AG20443 (cell line): ENCODE data around the gene SPTSSB.
A peak's percentile ranks its signal among the peaks of the same experiment; 100 is the strongest.

Source experiments
- DNase-seq: peaks from one replicate; pipeline ENCODE4 v3.0.0; 2012; ENCODE audit warnings: low spot score, mixed read lengths

The SPTSSB gene

GRCh38 chr3:161390200-161390599 is 18.9 kb upstream of the SPTSSB start:
- DNase-seq = no peak

DNA sequence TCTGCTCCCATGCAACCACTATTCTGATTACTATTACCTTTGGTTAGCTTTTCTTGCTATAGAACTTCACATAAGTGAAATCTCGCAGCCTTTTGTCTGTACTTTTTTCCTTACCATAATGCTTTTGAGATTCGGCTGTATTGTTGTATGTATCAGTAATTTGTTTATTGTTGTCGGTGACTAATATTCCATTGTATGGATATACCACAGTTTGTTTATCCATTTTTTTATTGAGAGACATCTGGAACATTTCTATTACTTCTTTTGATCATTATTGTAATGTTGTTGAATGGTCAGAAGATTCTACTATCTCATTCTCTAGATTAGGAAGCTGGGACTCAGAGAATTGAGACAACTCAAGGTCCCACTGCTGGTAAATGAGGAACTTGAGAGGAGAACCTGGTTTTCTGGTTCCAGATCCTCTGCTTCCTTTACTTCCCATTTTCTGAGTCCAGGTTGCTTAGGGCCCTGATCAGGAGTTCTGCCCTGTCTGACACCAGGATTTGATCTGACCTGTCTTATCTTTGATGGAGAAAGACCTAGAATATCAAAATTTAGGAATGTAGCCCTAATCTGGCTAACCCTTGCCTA is 18.2 kb upstream of the SPTSSB start:
- no peak for DNase-seq

DNA sequence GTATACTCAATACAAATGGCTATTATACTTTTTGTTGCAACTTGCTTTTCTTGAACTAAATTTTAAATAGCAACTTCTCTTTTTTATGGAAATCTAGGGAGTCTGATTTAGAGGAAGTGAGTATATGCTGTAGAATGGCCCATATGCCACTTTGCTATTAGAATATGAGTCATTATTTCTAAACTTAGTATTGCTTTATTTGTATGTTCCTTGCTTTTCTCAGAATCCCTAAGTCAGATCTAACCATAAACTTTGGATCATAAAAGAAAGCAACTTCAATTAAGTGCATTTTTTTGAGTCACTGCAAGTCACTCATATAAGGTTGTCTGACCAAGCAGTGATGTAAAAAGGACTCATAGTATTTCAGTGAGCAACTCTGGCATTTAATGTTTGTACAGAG is 17.5 kb upstream of the SPTSSB start:
- no peak for DNase-seq

DNA sequence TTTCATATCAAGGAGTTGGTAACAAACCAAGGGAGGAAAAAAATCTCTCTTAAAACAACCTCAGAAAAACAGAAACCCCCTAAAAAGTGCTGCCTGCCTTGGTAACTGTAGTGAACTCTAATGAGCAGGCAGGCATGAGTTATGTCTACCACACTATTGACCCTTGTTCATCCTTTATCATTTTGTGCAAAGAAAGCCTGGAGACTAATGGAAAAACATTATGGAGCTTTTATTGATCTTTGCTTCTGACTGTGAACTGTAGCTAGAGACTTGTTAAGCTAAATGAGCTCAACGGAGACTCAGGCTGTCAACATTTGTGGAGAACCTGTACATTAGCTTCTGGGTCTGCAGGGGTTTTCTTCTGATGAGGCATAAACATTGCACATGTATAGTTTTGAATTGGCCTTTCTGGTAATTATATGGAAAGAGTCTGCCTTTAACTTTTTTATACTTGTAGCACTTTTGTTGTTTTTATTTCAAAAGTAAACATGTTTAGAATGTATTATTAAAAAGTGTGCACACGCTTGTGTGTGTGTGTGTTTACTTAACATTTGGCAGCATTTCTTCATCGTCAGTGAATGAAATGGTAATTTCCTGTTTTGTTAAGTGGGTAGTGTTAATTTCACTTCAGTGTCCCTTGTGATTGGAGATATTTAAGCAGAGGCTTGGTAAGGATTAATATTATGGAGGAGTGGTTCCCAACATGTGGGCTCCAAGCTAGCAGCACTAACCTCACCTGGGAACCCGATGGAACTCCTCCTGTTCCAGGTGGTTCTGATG is 15.9 kb upstream of the SPTSSB start:
- DNase-seq = no peak

DNA sequence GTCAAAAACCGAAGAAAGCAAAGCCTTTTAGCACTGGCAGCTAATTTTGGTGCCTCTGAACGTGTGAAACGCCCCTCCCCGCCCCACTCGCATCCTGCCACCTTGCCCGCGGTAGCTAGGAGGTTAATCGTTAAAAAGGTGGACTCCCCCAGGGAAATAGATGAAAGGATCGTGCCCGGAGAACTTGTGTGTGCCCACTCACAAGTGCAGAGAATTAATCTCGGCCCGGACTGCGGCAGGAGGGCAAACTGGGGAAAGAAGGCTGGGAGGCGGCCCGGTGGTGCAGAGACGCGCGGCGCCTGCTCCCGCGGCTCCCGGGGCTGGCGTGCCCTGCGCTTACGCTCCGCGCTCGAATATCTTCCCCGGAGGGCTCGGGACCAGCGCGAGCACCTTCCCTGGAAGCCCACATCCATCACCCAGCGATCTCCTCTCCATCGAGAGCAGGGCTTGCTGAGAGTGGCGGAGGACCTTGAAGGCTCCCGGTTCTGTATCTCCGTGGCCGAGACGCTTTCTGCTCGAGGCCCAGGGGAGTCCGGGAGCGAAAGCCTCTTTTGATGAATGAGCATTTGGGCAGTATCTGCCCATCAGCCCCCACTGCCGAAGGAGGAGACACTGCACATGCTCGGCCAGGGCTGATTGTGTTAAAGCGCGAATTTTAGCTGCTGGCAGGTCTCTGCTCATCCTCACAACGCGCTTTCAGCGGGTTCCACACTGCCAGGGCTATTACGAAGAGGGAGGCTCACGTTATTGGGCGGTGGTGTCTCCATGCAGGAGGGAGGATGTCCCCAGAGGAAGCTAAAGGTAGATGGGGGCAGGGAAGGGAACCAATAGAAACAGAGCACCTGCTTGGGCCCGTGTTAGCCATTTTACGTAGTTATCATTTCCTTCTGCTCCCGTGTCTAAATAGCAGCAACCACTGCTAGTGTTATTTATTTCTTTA is 1.3 kb upstream of the SPTSSB start:
- peak; percentile 64 for DNase-seq

DNA sequence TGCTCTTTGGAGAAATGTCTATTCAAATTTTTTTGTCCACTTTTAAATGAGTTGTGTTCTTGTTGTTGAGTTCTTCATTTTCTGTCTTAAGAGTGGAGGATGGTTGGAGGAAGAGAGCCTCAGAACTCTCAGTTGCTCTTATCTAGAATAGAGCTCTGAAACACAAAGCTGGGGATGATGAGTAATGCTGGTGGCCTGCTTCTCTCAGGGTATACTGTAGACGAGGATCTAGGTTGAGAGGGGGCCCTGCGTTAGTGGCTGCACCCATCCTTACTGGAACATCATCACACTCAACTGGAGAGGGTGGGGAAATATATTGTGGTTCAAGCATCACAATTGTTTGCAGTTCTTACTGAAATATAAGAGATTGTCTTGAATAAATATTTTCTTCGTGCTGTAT is 1.8 kb downstream of the SPTSSB start:
- no peak for DNase-seq

GRCh38 chr3:161366094-161366493 is 5.2 kb downstream of the SPTSSB start:
- no peak for DNase-seq

- no peak for DNase-seq
Measured at GRCh38 chr3:161358488-161358887, 12.8 kb downstream of the SPTSSB start.

- DNase-seq = no peak
Measured at GRCh38 chr3:161356287-161356686, 15.0 kb downstream of the SPTSSB start.

DNA sequence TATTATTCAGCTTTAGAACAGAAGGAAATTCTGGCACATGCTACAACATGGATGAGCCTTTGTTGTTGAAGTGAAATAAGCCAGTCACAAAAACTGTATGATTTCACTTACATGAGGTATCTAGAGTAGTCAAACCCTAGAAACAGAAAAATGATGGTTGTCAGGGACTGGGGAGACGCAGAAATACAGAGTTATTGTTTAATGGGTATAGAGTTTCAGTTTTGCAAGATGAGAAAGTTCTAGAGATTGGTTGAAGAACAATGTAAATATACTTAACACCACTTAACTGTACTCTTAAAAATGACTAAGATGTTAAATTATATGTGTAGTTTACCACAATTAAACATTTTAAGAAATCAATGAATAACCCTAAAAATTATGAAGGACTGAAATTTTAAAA is 15.8 kb downstream of the SPTSSB start:
- DNase-seq = no peak

GRCh38 chr3:161354554-161354953 is 16.8 kb downstream of the SPTSSB start:
- DNase-seq = no peak

GRCh38 chr3:161351330-161351729 is 20.0 kb downstream of the SPTSSB start:
- no peak for DNase-seq

GRCh38 chr3:161350916-161351315 is 20.4 kb downstream of the SPTSSB start:
- DNase-seq = no peak

- DNase-seq = peak; percentile 77
Measured at GRCh38 chr3:161349529-161350312, 21.6 kb downstream of the SPTSSB start.

DNA sequence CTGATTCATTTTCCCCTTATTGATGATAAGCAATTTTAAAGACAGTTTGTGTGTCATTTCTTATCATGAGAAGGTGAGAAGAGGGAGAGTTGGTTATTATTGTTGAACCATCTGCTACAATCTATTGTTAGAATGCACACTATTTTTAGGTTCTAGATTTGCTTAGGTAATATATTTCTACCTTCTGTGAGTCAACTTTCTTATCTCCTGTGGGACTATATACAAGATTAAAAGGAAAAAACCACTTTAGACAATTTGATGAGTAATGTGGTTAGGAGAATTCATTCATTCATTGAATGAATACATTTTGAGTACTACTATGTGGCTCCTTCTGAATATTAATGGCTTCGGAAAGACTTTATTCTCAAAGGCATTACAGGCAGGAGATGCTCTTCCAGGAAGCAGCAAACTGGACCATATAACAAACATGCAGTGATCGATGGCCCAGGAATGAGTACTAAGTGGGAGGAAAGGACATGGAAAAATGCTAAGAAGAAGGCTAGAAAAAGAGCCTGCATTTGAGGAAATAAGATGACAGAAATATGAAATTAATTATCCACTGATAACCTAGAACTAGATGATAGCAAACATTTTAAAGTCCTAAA is 22.4 kb downstream of the SPTSSB start:
- no peak for DNase-seq

DNA sequence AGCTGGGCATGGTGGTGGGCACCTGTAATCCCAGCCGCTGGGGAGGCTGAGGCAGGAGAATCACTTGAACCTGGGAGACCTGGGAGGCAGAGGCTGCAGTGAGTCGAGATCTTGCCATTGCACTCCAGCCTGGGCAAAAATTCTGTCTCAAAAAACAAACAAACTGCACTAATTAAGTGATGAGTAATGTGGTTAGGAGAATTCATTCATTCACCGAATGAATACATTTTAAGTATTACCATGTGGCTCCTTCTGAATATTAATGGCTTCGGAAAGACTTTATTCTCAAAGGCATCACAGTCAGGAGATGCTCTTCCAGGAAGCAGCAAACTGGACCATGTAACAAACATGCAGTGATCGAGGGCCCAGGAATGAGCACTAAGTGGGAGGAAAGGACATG is 23.6 kb downstream of the SPTSSB start:
- no peak for DNase-seq

DNA sequence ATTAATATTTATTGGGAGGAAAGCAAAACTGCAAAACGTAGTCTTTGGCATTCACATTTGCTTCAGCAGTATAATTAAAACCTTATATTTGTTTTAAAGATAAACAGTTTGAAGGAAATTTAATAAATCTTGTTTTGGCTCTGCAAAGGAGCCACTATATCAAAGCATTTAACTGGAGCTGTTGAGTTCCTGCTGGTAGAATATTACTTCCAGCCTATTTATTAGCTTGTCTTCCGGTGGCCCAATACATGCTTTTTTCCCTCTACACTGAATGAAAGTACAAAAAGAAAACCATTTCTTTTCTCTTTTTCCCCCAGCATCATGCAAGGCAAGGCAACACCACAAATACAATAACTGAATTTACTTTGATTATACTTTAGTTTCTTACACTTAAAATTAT is 26.3 kb downstream of the SPTSSB start:
- no peak for DNase-seq

- no peak for DNase-seq
Measured at GRCh38 chr3:161343986-161344385, 27.3 kb downstream of the SPTSSB start.

DNA sequence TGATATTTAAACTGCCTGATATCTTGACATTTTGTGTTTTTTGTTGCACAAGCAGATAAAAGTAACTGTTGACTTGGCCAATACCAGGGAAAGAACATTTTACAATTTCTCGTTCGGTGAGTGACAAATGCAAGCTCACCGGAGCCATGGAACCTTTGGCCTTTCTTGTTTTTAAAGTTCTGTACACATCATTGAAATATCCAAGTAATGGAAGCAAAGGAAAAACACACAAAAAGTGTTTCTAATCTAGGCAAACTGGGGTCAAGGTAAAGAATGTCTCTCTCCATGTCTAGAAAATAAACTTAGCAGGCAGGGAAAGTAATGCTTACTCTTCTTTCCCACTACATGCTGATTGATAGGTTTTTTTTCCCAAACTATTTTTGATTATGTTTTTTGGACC is 27.8 kb downstream of the SPTSSB start:
- no peak for DNase-seq

- DNase-seq = no peak
Measured at GRCh38 chr3:161342629-161343028, 28.7 kb downstream of the SPTSSB start.
